22Rv1 (cell line): ENCODE measurements around the gene ABCC4.

Experiments used
- CTCF ChIP-seq: fragments of 450-650 bp; IDR thresholded peaks from 2 replicates; pipeline ENCODE4 v1.5.1; 2017; ENCODE audit warnings: mild to moderate bottlenecking
- ZFX ChIP-seq: fragments of 450-650 bp; IDR thresholded peaks from 2 replicates; pipeline ENCODE4 v1.6.1; 2017; ENCODE audit warnings: antibody characterized with exemption, borderline replicate concordance

- TF ChIP-seq ZFX (no peak), CTCF (no peak)
Measured at GRCh38 chr13:95247852-95248251, 53.4 kb downstream of the ABCC4 start.
